Fibroblast of skin of right biceps (primary cell): ENCODE results near the gene PCDHGA10.
A peak's percentile ranks its signal among the peaks of the same experiment; 100 is the strongest.
"Not testable (repeated sequence)": the region's sequence is repeated elsewhere in the genome, so short reads cannot be mapped to it uniquely, and the experiment has no call there.

Source experiments
- DNase-seq: peaks from one replicate; pipeline ENCODE4 v3.0.0-alpha.2; 2013

Gene PCDHGA10

DNA sequence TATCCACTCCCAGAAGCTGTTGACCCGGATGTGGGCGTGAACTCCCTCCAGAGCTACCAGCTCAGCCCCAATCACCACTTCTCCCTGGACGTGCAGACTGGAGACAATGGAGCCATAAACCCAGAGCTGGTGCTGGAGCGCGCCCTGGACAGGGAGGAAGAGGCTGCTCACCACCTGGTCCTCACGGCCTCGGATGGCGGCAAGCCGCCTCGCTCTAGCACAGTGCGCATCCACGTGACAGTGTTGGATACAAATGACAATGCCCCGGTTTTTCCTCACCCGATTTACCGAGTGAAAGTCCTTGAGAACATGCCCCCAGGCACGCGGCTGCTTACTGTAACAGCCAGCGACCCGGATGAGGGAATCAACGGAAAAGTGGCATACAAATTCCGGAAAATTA lies 19.5 kb upstream of the PCDHGA10 start:
- DNase-seq, result no peak

DNA sequence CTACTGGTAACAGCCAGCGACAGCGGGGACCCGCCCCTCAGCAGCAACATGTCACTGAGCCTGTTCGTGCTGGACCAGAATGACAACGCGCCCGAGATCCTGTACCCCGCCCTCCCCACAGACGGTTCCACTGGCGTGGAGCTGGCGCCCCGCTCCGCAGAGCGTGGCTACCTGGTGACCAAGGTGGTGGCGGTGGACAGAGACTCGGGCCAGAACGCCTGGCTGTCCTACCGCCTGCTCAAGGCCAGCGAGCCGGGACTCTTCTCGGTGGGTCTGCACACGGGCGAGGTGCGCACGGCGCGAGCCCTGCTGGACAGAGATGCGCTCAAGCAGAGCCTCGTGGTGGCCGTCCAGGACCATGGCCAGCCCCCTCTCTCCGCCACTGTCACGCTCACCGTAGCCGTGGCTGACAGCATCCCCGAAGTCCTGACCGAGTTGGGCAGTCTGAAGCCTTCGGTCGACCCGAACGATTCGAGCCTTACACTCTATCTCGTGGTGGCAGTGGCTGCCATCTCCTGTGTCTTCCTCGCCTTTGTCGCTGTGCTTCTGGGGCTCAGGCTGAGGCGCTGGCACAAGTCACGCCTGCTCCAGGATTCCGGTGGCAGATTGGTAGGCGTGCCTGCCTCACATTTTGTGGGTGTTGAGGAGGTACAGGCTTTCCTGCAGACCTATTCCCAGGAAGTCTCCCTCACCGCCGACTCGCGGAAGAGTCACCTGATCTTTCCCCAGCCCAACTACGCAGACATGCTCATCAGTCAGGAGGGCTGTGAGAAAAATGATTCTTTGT lies 18.2 kb upstream of the PCDHGA10 start:
- not testable (repeated sequence) for DNase-seq

DNA sequence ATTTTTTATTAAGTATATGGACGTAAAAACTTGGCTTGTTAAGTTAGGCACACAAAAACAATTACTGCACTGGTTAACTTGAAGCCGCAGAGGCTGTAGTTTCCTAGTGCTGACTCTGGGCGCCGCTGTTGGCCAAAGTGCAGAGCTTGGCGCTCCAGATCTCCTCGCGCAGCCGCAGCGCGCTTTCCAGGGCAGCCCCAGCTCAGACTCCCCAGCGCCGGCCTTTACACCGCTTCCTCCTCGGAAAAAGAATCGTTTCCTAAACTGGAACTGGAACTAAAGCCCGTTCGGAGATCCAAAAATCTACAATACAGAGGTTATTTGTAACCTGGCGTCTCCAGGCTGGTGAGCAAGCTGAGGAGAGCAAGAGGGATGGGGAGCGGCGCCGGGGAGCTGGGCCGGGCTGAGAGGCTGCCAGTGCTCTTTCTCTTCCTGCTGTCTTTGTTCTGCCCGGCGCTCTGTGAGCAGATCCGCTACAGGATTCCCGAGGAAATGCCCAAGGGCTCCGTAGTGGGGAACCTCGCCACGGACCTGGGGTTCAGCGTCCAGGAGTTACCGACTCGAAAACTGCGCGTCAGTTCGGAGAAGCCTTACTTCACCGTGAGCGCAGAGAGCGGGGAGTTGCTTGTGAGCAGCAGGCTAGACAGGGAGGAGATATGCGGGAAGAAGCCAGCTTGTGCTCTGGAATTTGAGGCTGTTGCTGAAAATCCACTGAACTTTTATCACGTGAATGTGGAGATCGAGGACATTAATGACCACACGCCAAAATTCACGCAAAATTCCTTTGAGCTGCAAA lies 14.8 kb upstream of the PCDHGA10 start, which contains the start of gene PCDHGB5:
TSS of gene PCDHGB5 (plus strand) at position 192 of the 796 bp plus-strand sequence. CDS start at position 373, 181 bp downstream.
- DNase-seq, result peak; percentile 70

DNA sequence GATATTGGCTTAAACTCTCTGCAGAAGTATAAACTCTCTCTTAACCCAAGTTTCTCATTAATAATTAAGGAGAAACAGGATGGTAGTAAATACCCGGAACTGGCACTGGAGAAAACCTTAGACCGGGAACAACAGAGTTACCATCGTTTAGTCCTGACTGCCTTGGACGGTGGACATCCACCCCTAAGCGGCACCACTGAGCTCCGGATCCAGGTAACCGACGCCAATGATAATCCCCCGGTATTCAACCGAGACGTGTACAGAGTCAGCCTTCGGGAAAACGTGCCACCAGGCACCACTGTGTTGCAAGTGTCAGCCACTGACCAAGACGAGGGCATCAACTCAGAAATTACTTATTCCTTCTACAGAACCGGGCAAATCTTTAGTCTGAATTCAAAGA lies 14.2 kb upstream of the PCDHGA10 start:
- DNase-seq, result no peak

DNA sequence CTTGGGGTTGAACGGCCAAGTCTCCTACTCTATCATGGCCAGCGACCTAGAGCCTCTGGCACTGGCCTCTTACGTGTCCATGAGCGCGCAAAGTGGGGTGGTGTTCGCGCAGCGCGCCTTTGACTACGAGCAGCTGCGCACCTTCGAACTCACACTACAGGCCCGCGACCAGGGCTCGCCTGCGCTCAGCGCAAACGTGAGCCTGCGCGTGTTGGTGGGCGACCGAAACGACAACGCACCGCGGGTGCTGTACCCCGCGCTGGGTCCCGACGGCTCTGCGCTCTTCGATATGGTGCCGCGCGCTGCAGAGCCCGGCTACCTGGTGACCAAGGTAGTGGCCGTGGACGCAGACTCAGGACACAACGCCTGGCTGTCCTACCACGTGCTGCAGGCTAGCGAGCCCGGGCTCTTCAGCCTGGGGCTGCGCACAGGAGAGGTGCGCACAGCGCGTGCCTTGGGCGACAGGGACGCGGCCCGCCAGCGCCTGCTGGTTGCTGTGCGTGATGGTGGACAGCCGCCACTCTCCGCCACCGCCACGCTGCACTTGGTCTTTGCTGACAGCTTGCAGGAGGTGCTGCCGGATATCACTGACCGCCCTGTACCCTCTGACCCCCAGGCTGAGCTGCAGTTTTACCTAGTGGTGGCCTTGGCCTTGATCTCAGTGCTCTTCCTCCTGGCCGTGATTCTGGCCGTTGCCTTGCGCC lies 13.1 kb upstream of the PCDHGA10 start:
- DNase-seq, result no peak

DNA sequence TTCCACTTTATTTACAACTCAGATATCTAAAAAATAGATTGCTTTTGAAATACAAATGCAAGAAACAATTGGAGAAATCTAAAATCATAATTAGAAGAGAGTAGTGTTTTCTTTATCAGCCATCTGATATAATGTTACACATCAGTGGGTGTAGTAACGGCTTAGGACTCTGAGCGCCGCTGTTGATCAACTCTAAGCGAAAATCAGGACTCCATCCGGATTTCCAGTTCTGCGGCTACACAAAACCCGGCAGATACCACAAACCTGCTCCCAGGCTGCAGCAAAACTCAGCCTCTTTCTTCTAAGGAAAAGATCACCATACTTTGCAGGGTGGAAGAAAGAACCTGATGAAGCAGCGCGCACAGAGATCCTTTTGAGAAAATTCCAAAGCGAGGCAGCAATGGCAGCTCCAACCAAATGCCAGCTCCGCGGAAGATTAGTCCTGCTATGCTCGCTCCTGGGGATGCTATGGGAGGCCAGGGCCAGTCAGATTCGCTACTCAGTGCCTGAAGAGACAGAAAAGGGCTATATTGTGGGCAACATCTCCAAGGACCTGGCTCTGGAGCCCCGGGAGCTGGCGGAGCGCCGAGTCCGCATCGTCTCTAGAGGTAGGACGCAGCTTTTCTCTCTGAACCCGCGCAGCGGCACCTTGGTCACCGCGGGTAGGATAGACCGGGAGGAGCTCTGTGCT lies 10.1 kb upstream of the PCDHGA10 start, which contains the start of gene PCDHGA9:
TSS of gene PCDHGA9 (plus strand) at position 226 of the 691 bp plus-strand sequence. CDS start at position 401, 175 bp downstream.
- peak; percentile 48 for DNase-seq

DNA sequence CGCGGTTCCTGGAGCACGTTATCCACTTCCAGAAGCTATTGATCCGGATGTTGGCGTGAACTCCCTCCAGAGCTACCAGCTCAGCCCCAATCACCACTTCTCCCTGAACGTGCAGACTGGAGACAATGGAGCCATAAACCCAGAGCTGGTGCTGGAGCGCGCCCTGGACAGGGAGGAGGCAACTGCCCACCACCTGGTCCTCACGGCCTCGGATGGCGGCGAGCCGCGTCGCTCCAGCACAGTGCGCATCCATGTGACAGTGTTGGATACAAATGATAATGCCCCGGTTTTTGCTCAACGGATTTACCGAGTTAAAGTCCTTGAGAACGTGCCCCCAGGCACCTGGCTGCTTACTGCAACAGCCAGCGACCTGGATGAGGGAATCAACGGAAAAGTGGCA lies 9.4 kb upstream of the PCDHGA10 start:
- no peak for DNase-seq

DNA sequence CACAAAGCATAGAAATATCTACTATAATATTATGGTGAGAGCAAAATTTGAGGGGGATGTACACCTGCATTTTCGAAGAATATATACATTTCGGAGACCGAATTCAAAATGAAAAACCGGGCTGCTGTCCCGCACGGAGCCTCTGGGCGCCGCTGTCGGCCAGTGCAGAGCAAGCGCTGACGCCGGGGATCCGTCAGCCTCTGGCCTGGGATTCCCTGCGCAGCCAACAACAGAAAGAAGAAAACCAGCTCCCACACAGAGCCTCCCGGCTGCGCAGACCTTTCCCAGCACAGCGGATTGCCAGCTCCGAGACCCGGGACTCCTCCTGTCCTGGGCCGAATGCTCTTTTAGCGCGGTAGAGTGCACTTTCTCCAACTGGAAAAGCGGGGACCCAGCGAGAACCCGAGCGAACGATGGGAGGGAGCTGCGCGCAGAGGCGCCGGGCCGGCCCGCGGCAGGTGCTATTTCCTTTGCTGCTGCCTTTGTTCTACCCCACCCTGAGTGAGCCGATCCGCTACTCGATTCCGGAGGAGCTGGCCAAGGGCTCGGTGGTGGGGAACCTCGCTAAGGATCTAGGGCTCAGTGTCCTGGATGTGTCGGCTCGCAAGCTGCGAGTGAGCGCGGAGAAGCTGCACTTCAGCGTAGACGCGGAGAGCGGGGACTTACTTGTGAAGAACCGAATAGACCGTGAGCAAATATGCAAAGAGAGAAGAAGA lies 4.8 kb upstream of the PCDHGA10 start, which contains the start of gene PCDHGB6:
TSS of gene PCDHGB6 (plus strand) at position 232 of the 716 bp plus-strand sequence. CDS start at position 414, 182 bp downstream.
- peak; percentile 53 for DNase-seq

DNA sequence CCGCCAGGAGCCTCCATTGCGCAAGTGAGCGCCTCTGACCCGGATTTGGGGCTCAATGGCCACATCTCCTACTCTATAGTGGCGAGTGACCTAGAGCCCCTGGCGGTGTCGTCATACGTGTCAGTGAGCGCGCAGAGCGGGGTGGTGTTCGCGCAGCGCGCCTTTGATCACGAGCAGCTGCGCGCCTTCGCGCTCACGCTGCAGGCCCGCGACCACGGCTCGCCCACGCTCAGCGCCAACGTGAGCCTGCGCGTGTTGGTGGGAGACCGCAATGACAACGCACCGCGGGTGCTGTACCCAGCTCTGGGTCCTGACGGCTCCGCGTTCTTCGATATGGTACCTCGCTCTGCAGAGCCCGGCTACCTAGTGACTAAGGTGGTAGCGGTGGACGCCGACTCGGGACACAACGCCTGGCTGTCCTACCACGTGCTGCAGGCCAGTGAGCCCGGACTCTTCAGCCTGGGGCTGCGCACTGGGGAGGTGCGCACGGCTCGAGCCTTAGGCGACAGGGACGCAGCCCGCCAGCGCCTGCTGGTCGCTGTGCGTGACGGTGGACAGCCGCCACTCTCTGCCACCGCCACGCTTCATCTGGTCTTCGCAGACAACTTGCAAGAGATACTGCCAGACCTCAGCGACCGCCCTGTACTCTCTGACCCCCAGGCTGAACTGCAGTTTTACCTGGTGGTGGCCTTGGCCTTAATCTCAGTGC lies 3.0 kb upstream of the PCDHGA10 start:
- no peak for DNase-seq

DNA sequence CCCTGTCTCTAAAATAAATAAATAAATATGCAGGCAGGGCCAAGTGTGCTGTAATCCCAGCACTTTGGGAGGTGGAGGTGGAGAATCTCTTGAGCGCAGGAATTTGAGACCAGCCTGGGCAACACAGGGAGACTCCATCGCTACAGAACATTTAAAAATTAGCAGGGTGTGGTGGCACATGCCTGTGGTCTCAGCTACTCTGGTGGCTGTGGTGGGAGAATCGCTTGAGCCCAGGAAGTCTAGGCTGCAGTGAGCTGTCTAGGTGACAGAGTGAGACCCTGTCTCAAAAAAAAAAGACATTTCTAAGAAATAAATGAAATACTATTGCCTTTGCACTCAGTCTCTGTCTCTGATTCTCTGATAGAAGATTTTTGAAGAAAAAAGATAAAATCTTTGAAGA lies 1.2 kb upstream of the PCDHGA10 start:
- no peak for DNase-seq

DNA sequence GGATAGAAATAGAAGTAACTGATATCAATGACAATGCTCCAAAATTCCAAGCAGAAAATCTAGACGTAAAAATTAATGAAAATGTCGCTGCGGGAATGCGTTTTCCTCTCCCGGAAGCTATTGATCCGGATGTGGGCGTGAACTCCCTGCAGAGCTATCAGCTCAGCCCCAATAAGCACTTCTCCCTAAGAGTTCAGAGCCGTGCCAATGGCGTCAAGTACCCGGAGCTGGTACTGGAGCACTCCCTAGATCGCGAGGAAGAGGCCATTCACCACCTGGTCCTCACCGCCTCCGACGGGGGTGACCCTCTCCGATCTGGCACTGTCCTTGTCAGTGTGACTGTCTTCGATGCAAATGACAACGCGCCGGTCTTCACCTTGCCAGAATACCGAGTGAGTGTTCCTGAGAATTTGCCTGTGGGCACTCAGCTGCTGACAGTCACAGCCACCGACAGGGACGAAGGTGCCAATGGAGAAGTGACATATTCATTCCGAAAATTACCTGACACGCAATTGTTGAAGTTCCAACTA lies 818 bp downstream of the PCDHGA10 start:
- DNase-seq, result no peak

DNA sequence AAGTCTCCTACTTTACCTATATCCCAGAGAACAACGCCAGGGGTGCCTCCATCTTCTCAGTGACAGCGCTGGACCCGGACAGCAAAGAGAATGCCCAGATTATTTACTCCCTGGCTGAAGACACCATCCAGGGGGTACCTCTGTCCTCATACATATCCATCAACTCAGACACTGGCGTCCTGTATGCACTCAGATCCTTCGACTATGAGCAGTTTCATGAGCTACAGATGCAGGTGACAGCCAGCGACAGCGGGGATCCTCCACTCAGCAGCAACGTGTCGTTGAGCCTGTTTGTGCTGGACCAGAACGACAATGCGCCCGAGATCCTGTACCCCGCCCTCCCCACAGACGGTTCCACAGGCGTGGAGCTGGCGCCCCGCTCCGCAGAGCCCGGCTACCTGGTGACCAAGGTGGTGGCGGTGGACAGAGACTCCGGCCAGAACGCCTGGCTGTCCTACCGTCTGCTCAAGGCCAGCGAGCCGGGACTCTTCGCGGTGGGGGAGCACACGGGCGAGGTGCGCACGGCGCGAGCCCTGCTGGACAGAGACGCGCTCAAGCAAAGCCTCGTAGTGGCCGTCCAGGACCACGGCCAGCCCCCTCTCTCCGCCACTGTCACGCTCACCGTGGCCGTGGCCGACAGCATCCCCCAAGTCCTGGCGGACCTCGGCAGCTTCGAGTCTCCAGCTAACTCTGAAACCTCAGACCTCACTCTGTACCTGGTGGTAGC lies 1.9 kb downstream of the PCDHGA10 start:
- DNase-seq, result not testable (repeated sequence)

DNA sequence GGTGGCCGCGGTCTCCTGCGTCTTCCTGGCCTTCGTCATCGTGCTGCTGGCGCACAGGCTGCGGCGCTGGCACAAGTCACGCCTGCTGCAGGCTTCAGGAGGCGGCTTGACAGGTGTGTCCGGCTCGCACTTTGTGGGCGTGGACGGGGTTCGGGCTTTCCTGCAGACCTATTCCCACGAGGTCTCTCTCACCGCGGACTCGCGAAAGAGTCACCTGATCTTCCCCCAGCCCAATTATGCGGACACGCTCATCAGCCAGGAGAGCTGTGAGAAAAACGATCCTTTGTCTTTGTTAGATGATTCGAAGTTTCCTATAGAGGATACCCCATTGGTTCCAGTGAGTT lies 2.5 kb downstream of the PCDHGA10 start:
- DNase-seq, result not testable (repeated sequence)

DNA sequence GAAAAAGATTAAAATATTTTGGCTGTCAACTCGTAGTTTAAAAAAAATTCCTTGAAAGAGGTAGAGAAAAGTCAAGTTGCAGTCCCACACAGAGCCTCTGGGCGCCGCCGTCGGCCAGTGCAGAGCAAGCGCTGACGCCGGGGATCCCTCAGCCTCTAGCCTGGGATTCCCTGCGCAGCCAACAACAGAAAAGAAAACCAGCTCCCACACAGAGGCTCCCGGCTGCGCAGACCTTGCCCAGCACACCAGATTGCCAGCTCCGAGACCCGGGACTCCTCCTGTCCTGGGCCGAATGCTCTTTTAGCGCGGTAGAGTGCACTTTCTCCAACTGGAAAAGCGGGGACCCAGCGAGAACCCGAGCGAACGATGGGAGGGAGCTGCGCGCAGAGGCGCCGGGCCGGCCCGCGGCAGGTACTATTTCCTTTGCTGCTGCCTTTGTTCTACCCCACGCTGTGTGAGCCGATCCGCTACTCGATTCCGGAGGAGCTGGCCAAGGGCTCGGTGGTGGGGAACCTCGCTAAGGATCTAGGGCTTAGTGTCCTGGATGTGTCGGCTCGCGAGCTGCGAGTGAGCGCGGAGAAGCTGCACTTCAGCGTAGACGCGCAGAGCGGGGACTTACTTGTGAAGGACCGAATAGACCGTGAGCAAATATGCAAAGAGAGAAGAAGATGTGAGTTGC lies 4.8 kb downstream of the PCDHGA10 start, which contains the start of gene PCDHGB7:
TSS of gene PCDHGB7 (plus strand) at position 184 of the 679 bp plus-strand sequence. CDS start at position 367, 183 bp downstream.
- peak; percentile 85 for DNase-seq

DNA sequence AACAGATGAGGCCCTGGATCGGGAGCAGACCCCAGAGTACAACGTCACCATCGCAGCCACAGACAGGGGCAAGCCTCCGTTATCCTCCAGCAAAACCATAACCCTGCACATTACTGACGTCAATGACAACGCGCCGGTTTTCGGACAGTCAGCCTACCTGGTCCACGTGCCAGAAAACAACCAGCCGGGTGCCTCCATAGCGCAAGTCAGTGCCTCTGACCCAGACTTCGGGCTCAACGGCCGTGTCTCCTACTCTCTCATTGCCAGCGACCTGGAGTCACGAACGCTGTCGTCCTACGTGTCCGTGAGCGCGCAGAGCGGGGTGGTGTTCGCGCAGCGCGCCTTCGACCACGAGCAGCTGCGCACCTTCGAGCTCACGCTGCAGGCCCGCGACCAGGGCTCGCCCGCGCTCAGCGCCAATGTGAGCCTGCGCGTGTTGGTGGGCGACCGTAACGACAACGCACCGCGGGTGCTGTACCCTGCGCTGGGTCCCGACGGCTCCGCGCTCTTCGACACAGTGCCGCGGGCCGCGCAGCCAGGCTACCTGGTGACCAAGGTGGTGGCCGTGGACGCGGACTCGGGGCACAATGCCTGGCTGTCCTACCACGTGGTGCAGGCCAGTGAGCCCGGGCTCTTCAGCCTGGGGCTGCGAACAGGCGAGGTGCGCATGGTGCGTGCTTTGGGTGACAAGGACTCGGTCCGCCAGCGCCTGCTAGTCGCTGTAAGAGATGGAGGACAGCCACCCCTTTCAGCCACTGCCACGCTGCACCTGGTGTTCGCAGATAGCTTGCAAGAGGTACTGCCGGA lies 6.5 kb downstream of the PCDHGA10 start:
- no peak for DNase-seq

DNA sequence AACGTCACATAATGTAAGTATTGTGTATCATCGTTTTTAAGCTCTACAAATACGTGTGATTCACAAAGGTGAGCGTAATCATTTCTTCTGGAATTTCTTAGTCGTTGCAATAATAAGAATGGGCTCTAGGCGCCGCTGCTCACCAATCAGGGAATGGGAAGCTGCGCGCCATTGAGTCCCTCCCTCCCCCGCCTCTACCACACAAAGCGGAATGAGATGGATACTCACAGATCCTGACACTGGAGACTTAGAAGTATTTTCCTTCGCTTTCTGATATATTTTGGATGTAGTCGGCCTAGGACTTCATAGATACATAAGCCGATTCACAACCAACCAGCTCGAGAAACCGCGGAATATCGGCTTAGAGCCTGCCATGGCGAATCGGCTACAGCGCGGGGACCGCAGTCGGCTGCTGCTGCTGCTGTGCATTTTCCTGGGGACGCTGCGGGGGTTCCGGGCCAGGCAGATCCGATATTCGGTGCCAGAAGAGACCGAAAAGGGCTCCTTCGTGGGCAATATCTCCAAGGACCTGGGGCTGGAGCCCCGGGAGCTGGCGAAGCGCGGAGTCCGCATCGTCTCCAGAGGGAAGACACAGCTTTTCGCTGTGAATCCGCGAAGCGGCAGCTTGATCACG lies 8.2 kb downstream of the PCDHGA10 start, which contains the start of gene PCDHGA11:
TSS of gene PCDHGA11 (plus strand) at position 197 of the 634 bp plus-strand sequence. CDS start at position 374, 177 bp downstream.
- peak; percentile 79 for DNase-seq

DNA sequence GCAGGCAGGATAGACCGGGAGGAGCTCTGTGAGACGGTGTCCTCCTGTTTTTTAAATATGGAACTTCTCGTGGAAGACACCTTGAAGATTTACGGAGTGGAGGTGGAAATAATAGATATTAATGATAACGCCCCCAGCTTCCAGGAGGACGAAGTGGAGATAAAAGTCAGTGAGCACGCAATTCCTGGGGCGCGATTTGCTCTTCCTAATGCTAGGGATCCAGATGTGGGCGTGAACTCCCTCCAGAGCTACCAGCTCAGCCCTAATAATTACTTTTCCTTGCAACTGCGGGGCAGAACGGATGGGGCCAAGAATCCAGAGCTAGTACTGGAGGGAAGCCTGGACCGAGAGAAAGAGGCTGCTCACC lies 8.7 kb downstream of the PCDHGA10 start:
- DNase-seq, result no peak

DNA sequence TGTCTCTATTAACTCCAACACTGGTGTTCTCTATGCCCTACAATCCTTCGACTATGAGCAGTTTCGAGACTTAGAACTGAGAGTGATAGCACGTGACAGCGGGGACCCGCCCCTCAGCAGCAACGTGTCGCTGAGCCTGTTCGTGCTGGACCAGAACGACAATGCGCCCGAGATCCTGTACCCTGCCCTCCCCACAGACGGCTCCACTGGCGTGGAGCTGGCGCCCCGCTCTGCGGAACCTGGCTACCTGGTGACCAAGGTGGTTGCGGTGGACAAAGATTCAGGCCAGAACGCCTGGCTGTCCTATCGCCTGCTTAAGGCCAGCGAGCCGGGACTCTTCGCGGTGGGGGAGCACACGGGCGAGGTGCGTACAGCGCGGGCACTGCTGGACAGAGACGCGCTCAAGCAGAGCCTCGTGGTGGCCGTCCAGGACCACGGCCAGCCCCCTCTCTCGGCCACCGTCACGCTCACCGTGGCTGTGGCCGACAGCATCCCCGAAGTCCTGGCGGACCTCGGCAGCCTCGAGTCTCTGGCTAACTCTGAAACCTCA lies 10.0 kb downstream of the PCDHGA10 start:
- no peak for DNase-seq
